Left colon (tissue), 2 donors: ENCODE data around the gene BCAS4. TPM values are rescaled to one million over a fixed set of nuclear protein-coding genes. Genes with fewer than 3 reads are reported as not detected.
"Not testable (repeated sequence)": the region's sequence is repeated elsewhere in the genome, so short reads cannot be mapped to it uniquely, and the experiment has no call there.

Source experiments
- ATAC-seq: fragments of 200-7000 bp; cut with Tn5 transposase; one replicate; pipeline ENCODE4 v1.9.1; 2020; ENCODE audit warnings: mild to moderate bottlenecking, moderate library complexity
- DNase-seq, 2 donors: peaks; one replicate each; pipeline ENCODE4 v3.0.0-alpha.2; 2020
- intact Hi-C, 2 donors: fragments of 100-400 bp; cut with DNase I in 1 of 2; cut with micrococcal nuclease in 1 of 2; formaldehyde crosslinking; loops; one replicate each; pipeline versions ENCODE4 v1.11.2 to v1.14.0; 2022; cut with DNase I, micrococcal nuclease
- total RNA-seq, 2 donors: library from RNA; stranded (reverse); fragmentation: NEBNext Ultra II Directional; extraction: Animal tissue kit (Norgen Biotek cat#: 25700); gene quantifications; one replicate each; pipeline ENCODE4 v1.2.1, GENCODE V29; 2021
- donor health status: DM: no; HTN: no; CAD: no.
- donor health status: DM: yes; HTN: yes; CAD: no.

BCAS4 gene
- total RNA-seq, 2 donors from 2014 or later, result 0.85 to 2.8 TPM

DNA sequence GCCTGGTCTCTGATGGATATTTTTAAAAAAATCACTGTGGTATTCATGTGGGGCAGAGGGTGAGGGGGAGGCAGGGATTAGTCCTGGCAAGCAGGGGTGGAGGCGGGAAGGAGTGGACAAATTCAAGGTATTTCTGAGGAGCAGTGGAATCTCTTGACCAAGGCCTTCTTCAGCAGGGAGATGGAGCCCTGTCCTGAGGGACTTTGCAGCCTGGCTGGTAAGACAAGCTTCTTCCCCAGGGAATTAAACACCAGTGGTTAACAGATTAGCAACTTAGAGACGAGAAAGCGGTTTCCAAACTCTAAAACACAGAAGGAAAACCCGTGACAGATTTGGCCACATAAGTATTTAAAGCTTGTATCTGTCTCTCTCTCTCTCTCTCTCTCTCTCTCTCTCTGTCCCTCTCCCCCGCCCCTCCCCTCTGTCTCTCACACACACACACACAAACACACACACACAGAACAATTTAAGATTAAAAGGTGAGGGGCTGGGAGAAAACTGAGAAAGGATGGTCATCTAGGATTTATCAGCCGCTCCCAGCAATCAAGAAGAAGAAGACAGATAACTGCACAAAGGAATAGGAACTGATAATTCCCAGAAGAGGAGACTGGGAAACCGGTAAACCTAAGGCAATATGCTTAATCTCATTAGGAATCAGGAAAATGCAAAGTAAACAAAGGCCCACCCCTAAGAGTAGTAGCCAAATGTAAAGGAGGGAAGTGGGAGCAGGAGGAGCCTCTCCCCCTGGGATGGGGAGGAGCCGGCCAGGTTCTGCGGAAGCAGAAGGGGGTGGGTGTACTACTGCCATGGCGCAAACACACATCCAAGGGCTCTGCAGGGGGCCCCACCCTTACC lies 27.7 kb upstream of the BCAS4 start:
- DNase-seq, intact Hi-C loops, ATAC-seq: not testable (repeated sequence)

DNA sequence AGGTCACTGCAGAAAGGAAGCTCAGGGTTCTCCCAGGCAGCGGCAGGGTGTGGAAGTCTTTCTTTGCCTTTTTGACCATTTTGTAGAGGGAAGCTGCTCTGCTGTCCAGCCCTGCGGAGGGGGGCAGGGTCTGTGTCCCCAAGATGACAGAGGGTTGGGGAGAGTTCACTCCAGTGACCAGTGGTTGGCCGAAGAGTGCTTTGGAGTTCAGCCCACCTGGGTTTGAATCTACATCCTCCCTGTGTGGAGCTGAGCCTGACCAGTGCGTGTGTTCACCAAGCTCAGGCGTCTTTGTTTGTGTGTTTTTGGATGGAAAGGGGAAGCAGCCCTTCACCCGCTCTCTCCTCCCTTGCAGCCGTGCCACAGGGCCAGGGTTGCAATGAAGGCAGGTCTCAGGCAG lies 25.9 kb upstream of the BCAS4 start:
- intact Hi-C loops, DNase-seq, ATAC-seq: not testable (repeated sequence)

DNA sequence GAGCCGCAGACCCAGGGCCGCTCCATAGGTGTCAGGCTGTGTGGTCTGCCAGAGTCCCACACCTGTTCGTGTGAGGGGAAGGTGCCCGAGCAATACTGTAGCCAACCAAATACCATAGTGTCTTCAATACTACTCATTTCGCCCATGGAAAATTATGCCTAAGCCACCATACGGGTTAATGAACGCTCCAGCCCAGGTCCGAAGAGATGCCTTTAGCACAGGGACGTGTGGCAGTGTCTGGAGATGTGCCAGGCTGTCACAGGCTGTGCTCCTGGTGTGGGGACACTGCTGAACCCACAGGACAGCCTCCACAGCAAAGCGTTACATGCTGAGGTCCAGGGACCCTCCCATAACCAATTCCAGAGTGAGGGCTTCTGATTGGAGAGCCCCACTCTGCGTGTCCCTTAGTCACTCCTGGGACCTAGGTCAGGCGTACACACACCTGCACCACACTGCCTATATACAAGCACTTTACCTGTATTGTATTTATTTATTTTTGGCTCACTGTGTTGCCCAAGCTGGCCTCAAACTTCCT lies 25.2 kb upstream of the BCAS4 start:
- intact Hi-C loops, ATAC-seq: not testable (repeated sequence)

DNA sequence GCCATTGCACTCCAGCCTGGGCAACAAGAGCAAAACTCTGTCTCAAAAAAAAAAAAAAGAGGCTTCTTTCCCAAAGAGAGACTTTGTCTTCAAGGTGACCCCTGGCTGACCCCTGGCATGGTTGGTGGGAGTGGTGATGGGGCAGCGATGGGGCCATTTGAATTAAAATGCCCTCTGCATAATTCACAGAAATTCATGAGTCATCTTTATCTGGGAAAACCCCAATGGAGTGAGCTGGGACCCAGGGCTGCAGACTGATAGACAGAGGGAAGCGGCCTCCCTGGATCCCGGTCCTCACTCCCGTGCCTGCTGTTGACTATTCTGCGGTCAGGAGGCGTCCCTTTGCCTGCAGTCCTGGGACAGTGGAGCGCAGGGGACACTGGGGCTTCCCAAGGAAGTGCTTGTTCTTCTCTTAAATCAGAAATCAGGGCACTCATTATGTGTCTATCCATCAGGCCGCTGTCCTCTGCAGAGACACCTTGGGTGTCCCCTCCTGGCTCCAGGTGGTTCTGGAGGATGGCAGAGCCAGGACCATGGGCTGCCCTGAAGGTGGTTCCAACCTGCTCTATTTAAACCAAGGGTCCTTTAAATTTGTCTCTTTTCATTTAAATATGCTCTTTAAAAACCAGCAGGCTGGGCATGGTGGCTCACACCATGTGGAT lies 23.3 kb upstream of the BCAS4 start:
- intact Hi-C loops, ATAC-seq, DNase-seq: not testable (repeated sequence)

More for the DNA sequence above, 25.2 kb upstream of the BCAS4 start:
- not testable (repeated sequence) for DNase-seq

DNA sequence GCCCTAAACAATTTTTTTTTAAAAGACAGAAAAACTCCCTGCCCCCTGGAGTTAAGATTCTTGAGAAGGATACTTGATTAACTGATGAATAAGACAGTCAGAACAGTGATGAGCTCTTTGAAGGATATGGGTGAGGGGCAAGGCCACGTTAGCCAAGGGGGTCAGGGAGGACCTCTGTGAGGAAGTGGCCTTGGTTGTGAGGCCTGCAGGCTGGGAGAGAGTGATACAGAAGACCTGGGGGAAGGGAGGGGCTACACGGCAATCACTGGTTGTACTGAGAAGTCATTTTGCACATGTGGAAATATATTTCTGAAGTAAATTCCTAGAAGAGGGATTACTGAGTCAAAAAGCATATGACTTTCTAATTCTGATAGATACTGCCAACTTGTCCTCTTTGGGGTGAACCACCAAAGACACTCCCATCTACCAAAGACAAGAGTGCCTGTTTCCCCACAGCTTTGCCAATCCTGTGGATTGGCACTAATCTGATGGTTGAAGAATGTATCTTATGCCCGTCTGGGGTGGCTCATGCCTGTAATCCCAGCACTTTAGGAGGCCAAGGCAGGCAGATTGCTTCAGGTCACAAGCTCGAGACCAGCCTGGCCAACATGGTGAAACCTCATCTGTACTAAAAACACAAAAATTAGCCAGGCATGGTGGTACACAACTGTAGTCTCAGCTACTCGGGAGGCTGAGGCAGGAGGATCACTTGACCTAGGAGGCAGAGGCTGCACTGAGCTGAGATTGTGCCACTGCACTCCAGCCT lies 22.3 kb upstream of the BCAS4 start:
- no peak for DNase-seq
- intact Hi-C loops, result no loop called here

DNA sequence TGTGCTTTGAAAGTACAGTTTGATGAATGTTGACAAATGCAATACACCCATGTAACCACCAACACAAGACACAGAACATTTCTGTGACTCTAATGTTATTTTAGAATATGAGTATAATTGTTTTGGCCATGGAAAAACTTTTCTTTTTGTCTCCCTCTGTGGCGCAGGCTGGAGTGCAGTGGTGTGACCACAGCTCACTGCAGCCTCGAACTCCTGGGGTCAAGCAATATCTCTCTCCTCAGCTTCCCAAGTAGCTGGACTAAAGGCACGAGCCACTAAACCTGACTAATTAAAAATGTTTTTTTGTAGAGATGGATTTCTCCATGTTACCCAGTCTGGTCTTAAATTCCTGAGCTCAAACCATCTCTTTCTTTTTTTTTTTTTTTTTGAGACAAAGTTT lies 20.3 kb upstream of the BCAS4 start:
- intact Hi-C loops, result no loop called here
- no peak for DNase-seq
- no peak for ATAC-seq

More for the DNA sequence above, 22.3 kb upstream of the BCAS4 start:
- no peak for ATAC-seq

DNA sequence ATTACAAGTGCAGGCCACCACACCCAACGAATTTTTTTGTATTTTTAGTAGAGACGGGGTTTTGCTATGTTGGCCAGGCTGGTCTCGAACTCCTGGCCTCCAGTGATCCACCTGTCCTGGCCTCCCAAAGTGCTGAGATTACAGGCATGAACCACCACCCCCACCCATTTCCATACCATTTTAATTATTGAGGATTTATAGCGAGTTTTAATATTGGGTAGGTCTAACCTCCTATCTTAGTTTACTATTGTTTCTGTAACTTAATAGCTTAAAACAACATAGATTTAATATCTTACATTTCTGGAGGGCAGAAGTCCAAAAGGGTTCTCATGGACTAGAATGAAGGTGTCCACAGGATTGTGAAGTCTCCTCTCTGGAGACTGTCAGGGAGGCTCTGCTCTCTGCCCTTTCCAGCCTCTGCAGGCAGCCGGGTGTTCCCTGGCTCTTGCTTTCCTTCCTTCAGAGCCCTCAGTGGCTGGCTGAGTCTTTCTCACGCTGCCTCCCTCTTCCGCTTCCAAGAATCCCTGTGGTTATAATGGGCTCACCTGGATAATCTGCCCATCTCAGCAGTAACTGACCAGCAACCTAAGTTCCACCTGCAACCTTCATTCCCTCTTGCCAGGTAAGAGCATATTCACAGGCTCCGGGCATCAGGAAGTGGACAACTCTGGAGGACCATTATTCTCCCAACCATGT lies 18.6 kb upstream of the BCAS4 start:
- DNase-seq (no peak), ATAC-seq (no peak)
- intact Hi-C loops, result no loop called here

DNA sequence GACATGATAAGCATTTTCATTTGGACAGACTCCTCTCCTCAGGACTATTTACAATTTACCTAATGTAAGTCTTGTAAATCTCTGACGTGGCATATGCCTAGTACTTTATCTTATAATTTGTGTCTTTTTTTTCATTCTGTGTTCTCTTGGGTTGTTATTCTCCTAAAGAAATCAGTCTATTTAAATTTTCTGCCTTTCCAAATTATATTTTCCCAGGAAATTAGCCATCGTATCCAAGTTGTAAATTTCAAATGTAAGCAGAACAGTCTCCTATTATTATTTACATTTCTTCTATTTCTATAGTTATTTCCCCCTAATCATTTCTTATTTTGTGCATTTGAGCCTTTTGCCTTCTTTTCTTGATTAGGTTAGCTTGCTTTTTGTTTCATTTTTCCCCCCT lies 17.5 kb upstream of the BCAS4 start:
- no peak for DNase-seq
- no peak for ATAC-seq
- intact Hi-C loops, result no loop called here

DNA sequence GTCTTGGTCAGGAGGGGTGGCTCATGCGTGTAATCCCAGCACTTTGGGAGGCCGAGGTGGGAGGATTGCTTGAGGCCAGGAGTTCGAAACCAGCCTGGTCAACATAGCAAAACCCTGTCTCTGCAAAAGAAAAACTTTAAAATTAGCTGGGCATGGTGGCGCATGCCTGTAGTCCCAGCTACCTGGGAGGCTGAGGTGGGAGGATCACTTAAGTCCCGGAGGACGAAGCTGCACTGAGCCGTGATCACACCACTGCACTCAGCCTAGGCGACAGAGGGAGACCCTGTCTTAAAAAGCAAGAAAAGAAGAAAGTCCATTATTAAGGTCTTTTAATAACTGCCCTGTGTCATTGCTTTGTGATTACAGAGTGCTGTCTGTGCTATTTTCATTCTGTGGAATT lies 15.9 kb upstream of the BCAS4 start:
- ATAC-seq, intact Hi-C loops, DNase-seq: not testable (repeated sequence)

DNA sequence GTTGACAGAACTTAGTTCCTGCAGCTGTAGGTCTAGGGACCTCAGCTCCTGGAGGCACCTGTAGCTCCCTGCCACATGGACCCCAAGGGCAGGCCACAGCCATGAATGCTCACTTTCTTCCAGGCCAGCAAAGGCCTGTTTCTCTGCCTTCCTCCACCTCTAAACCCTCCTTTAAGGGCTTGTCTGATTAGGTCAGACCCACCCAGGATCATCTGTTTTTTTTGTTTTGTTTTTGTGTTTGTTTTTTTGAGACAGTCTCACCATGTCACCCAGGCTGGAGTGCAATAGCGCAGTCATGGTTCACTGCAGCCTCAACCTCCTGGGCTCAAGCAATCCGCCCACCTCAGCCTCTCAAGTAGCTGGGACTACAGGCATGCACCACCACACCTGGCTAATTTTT lies 11.5 kb upstream of the BCAS4 start:
- DNase-seq, result no peak
- ATAC-seq, result no peak
- intact Hi-C loops, result no loop called here

DNA sequence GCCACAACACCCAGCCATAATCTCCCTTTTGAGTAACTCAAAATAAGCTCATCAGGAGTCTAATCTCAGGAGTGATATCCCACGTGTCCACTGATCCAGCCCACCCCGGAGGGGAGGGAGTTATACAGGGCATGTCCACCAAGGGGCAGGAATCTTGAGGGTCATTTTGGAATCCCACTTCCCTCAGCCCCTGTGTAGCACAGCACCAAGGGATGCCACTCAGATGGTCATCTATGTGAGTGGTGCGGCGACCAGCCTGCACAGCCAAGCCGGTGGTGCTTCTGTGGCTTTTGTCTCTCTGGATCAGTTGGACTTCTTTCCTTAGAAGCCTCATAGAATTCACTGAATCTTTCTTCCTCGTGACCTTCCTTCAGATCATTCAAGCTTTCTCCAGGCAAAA lies 11.0 kb upstream of the BCAS4 start:
- intact Hi-C loops, result no loop called here
- ATAC-seq, result no peak
- DNase-seq, result no peak

DNA sequence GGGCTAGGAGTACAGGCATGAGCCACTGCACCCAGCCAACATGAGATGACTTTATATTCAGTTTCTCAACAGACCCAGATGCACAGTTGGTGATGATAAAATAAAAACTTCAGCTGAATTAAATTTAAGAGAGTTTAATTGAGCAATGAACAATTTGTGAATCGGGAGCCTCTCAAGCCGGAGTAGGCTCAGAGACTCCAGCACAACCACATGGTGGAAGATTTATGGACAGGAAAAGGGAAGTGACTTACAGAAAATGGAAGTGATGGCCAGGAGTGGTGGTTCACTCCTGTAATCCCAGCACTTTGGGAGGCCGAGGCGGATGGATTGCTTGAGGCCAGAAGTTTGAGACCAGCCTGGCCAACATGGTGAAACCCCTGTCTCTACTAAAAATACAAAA lies 10.4 kb upstream of the BCAS4 start:
- DNase-seq, result no peak
- intact Hi-C loops, result no loop called here
- ATAC-seq, result no peak

DNA sequence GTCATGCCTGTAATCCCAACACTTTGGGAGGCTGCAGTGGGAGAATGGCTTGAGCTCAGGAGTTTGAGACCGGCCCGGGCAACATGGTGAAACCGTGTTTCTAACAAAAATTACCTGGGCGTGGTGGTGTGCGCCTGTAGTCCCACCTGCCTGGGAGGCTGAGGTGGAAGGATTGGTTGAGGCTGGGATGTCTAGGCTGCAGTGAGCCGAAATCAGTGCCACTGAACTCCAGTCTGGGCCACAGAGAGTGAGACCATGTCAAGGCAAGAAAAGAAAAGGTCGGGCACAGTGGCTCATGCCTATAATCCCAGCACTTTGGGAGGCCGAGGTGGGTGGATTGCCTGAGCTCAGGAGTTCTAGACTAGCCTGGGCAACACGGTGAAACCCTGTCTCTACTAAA lies 8.2 kb upstream of the BCAS4 start:
- ATAC-seq (no peak), DNase-seq (no peak)
- intact Hi-C loops, result no loop called here

DNA sequence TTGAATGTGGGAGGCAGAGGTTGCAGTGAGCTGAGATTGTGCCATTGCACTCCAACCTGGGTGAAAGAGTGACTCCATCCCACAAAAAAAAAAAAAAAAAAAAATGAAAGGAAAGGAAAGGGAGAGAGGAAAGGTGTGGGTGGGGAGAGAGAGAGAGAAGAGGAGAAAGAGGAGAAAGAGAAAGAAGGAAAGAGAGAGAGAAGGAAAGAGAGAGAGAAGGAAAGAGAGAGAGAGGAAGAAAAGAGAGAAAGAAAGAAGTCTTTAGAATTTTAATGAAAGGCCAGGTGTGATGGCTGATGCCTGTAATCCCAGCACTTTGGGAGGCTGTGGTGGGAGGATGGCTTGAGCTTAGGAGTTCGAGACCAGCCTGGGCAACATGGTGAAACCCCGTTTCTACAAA lies 7.7 kb upstream of the BCAS4 start:
- DNase-seq (no peak), ATAC-seq (no peak)
- intact Hi-C loops, result no loop called here

DNA sequence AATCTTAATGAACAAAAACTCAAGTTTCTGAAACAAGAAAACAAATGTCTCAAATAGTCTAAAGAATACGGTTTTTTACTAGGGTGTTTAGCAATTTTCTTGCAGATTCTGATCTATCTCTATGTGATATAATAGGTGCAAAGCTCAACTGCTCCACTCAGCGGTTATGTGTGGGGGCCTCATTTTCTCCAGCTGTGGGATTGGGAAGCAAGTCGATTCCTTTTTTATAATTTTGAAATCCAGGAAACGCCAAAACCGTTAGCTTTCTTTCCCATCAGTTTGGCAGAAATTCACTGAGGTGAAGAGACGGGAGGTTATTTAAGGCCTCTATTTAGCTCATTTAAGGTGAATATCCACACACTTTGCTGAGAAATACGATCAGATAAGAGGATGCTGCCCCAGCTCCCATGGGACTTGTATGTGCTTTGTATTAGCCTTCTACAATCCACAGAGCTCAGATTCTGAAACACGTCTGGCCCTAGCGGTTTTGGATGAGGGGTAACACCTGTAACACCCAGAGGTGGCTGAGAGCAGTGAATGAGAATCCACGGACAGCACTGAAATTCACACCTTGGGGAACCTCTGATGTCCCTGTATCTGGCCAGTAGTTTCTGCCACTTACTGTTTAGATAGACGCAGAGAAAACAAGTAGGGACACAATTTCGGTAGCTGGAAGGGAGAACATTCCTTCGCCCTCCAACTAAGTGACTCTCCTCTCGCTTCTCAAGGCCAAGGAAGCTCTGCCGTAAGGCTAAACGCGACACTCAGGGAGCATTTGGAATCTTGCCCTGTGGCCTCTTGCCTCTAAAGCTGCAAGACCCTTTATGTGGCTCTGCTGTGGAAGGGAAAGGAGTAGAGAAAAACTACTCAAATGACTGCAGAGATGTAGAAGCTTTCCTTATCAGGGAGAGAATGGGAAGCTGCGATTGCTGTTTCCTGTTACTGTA lies 6.5 kb upstream of the BCAS4 start:
- intact Hi-C loops, result no loop called here
- ATAC-seq (no peak), DNase-seq (no peak)

DNA sequence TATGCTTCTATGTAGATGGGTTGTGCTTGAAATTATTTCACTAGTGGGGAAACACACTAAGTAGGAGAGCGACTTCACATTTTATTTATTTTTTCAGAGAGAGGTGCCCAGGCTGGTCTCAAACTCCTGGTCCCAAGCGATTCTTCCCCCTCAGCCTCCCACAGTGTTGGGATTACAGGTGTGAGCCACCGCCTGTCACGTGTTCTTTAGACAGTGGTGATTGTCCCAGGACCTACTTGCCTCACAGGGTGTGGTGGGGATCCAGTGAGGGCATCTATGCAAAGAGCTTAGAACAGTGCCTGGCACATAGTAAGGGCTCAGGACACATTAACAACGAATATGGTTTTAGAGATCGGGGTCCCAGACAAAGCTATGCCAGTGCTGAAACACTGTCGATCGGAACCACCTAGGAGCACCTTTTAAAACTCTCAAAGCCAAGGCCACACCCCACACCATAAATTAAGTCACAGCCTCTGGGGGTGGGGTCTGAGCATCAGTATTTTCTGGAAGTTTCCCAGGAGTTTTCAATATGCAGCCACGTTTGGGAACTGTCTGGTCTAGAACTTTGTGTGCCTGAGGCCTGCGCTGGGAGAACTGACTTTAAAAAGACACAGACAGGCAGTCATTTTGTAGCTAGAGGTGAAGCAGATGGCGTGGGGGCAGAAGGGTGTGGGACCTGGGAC lies 4.8 kb upstream of the BCAS4 start:
- peak; percentile 37 for ATAC-seq
- intact Hi-C loops, result loop anchor here in 1 of 2 donors (5.0 kb wide), 1 partner anchor 142 kb away; the partner anchor contains the start of gene ADNP
- peak in 1 of 2 donors; percentile 55 for DNase-seq
